Prostate gland (tissue), 2 donors: ENCODE measurements around the gene TP53BP2. TPM values are rescaled to one million over a fixed set of nuclear protein-coding genes. Genes with fewer than 3 reads are reported as not detected.

ENCODE experiments used
- DNase-seq: peaks from one replicate; pipeline ENCODE4 v3.0.0-alpha.2; 2019; ENCODE audit warnings: low spot score
- H3K27ac ChIP-seq, 2 donors: fragments of 200-600 bp; sonication (generic); 2 replicates each; pipeline ENCODE4 v1.5.1; 2017 to 2019
- H3K27me3 ChIP-seq: fragments of 200-600 bp; sonication (generic); replicated peaks from 2 replicates; pipeline ENCODE4 v1.5.1; 2019; ENCODE audit not compliant: insufficient read depth
- H3K36me3 ChIP-seq, 2 donors: fragments of 200-600 bp; sonication (generic); 1 replicate in 1 of 2; 2 replicates in 1 of 2; pipeline versions ENCODE4 v1.5.1 to v1.8.1; 2017 to 2019
- H3K4me1 ChIP-seq: fragments of 200-600 bp; sonication (generic); replicated peaks from 2 replicates; pipeline ENCODE4 v1.5.1; 2019
- H3K4me3 ChIP-seq, 2 donors: fragments of 200-600 bp; sonication (generic); 2 replicates each; pipeline ENCODE4 v1.5.1; 2017 to 2019
- H3K9me3 ChIP-seq: fragments of 200-600 bp; sonication (generic); 2 replicates; pipeline ENCODE4 v1.5.1; 2017
- CTCF ChIP-seq, 4 experiments: fragments of 200-600 bp in 2 of 4; fragments of 450-650 bp in 2 of 4; sonication (generic) in 2 of 4; IDR thresholded peaks; 1 replicate in 3 of 4; 2 replicates in 1 of 4; pipeline ENCODE4 v1.5.1; 2016 to 2019; ENCODE audit warnings: antibody characterized with exemption in 4 of 4, mild to moderate bottlenecking in 2 of 4, moderate library complexity in 2 of 4
- POLR2A ChIP-seq: fragments of 450-650 bp; IDR thresholded peaks from one replicate; pipeline ENCODE4 v1.6.1; 2016; ENCODE audit warnings: antibody characterized with exemption, mild to moderate bottlenecking
- POLR2AphosphoS5 ChIP-seq: sonication (generic); formaldehyde crosslinking; IDR thresholded peaks from one replicate; pipeline ENCODE4 v1.6.1; 2017; ENCODE audit warnings: antibody characterized with exemption
- WGBS: methylation state at CpG from one replicate; pipeline ENCODE4 v1.1.5; 2018; 5-methylcytosine and 5-hydroxymethylcytosine counted together
- intact Hi-C: fragments of 100-400 bp; cut with DNase I; formaldehyde crosslinking; loops from one replicate; pipeline ENCODE4 v1.14.2; 2022
- total RNA-seq, 2 donors: library from RNA; depleted of rRNA; stranded (reverse); fragments of >200 nt; gene quantifications; one replicate each; pipeline ENCODE4 v1.1.0, GENCODE V29; 2016

TP53BP2 gene
- total RNA-seq, 2 donors from 2014 or later = 28.0 to 103 TPM

DNA sequence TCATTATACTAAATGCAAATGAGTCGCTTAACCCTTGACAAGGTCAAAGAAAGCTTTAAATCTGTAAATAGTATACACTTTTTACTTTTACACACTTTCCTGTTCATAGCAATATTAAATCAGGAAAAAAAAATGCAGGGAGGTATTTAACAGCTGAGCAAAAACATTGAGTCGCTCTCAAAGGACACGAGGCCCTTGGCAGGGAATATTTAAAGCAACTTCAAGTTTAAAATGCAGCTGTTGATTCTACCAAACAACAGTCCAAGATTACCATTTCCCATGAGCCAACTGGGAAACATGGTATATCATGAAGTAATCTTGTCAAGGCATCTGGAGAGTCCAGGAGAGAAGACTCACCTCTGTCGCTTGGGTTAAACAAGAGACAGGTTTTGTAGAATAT is 70.7 kb downstream of the TP53BP2 start:
- no peak overlapping the region for H3K27ac ChIP-seq
- DNase-seq = no peak
- H3K4me3 ChIP-seq = no peak overlapping the region
- no peak for TF ChIP-seq POLR2A
- no peak for TF ChIP-seq POLR2AphosphoS5
- TF ChIP-seq CTCF (IDR thresholded peaks at IDR 0.05) = no peak
- no peaks in the 10 kb centered on the region for H3K4me1 ChIP-seq
- WGBS = 69% methylated on average over 4 of the region's 4 CpGs
- no peaks in the 10 kb centered on the region for H3K9me3 ChIP-seq
- intact Hi-C loops = loop anchor here (10.0 kb wide), 1 partner anchor 70 kb away; the partner anchor contains the start of gene TP53BP2
- peaks cover 0 to 5% of the 10 kb centered on the region in 2 donors for H3K36me3 ChIP-seq
- no peaks in the 10 kb centered on the region for H3K27me3 ChIP-seq

DNA sequence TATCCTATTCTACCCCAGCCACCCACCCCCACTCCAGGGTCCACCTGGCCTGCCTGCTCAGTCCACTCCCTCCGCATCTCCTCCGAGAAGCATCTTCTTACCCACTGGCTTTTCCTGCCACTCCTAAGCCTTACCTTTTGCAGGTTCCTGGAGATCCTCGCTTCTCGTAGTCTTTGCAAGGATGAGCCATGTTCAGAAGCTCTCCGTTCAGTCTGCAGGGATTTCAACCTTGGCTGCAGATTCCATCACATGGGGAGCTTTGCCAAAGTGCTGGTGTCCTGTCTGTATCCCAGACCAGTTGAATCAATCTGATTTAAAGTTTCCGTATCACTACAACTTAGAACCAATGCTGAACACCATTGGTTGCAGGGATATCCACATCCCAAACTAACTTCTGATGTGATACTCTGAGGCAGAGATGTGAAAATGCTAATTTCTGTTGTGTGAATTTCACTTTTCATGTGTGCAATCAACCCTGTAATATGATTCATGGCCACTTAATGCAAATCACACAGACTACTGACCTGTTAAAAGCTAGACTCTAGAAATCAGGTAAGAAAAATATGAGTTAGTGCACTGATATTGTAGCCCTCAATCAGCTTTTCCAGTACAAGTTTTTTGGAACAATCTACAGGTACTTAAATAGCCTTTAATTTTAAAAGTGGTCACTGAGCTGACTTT is 71.5 kb downstream of the TP53BP2 start:
- H3K36me3 ChIP-seq = peaks cover 0 to 5% of the 10 kb centered on the region in 2 donors
- DNase-seq = no peak
- intact Hi-C loops = loop anchor here (10.0 kb wide), 1 partner anchor 71 kb away; the partner anchor contains the start of gene TP53BP2

DNA sequence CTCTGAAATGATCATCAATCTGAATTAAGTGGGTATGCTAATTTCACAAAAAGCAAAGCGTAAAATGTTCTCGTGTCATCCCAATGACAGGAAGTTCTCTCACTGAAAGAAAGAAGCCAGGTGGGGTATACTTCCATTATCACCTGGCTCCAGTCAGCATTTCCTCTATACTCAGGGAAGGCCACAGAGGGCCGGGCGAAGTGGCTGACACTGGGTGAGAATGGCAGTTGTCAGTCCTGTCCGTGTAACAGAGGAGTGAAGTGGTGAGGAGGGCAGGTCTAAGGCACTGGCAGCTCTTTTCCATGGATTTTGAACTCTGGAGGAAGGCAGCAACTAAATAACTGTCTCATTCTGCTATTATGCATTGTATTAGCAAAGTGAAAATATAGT is 73.0 kb downstream of the TP53BP2 start:
- H3K27ac ChIP-seq = no peak overlapping the region
- DNase-seq = no peak
- no peak overlapping the region for H3K4me3 ChIP-seq
- H3K27me3 ChIP-seq = no peaks in the 10 kb centered on the region
- WGBS = 86% methylated on average over 5 of the region's 5 CpGs
- intact Hi-C loops = loop anchor here (10.0 kb wide), 1 partner anchor 72 kb away; the partner anchor contains the start of gene TP53BP2
- H3K9me3 ChIP-seq = no peaks in the 10 kb centered on the region
- H3K4me1 ChIP-seq = no peaks in the 10 kb centered on the region
- H3K36me3 ChIP-seq = peaks cover 0 to 5% of the 10 kb centered on the region in 2 donors
- TF ChIP-seq POLR2AphosphoS5 = no peak
- no peak for TF ChIP-seq CTCF (IDR thresholded peaks at IDR 0.05)
- TF ChIP-seq POLR2A = no peak

More for the DNA sequence above, 71.5 kb downstream of the TP53BP2 start:
- Histone ChIP-seq H3K4me1 (no peaks in the 10 kb centered on the region), H3K27ac (no peak overlapping the region), H3K9me3 (no peaks in the 10 kb centered on the region), H3K4me3 (no peak overlapping the region), H3K27me3 (no peaks in the 10 kb centered on the region)
- WGBS = 95% methylated on average over 6 of the region's 6 CpGs
- TF ChIP-seq POLR2AphosphoS5 (no peak), CTCF (IDR thresholded peaks at IDR 0.05) (no peak), POLR2A (no peak)

- intact Hi-C loops = loop anchor here (10.0 kb wide), 1 partner anchor 73 kb away; the partner anchor contains the start of gene TP53BP2
- no peak for TF ChIP-seq POLR2A
- TF ChIP-seq POLR2AphosphoS5 = no peak
- TF ChIP-seq CTCF (IDR thresholded peaks at IDR 0.05) = no peak
- WGBS = 39% methylated on average over 16 of the region's 16 CpGs
- Histone ChIP-seq H3K27me3 (no peaks in the 10 kb centered on the region), H3K9me3 (no peaks in the 10 kb centered on the region), H3K4me1 (no peaks in the 10 kb centered on the region), H3K36me3 (peaks cover 0 to 5% of the 10 kb centered on the region in 2 donors), H3K27ac (peak overlapping the region; percentile 9 to 35), H3K4me3 (no peak overlapping the region)
- DNase-seq = no peak
Observed at GRCh38 chr1:223771814-223772770, 73.7 kb downstream of the TP53BP2 start.
